Prostate gland (tissue), 2 donors: Measurements from ENCODE around the gene TEX38. TPM values are rescaled to one million over a fixed set of nuclear protein-coding genes. Genes with fewer than 3 reads are reported as not detected.
"Not testable (repeated sequence)": the region's sequence is repeated elsewhere in the genome, so short reads cannot be mapped to it uniquely, and the experiment has no call there.

Experiments
- DNase-seq: peaks from one replicate; pipeline ENCODE4 v3.0.0-alpha.2; 2019; ENCODE audit warnings: low spot score
- H3K27ac ChIP-seq, 2 donors: fragments of 200-600 bp; sonication (generic); 2 replicates each; pipeline ENCODE4 v1.5.1; 2017 to 2019
- H3K27me3 ChIP-seq: fragments of 200-600 bp; sonication (generic); replicated peaks from 2 replicates; pipeline ENCODE4 v1.5.1; 2019; ENCODE audit not compliant: insufficient read depth
- H3K36me3 ChIP-seq, 2 donors: fragments of 200-600 bp; sonication (generic); 1 replicate in 1 of 2; 2 replicates in 1 of 2; pipeline versions ENCODE4 v1.5.1 to v1.8.1; 2017 to 2019
- H3K4me1 ChIP-seq: fragments of 200-600 bp; sonication (generic); replicated peaks from 2 replicates; pipeline ENCODE4 v1.5.1; 2019
- H3K4me3 ChIP-seq, 2 donors: fragments of 200-600 bp; sonication (generic); 2 replicates each; pipeline ENCODE4 v1.5.1; 2017 to 2019
- H3K9me3 ChIP-seq: fragments of 200-600 bp; sonication (generic); 2 replicates; pipeline ENCODE4 v1.5.1; 2017
- CTCF ChIP-seq, 4 experiments: fragments of 200-600 bp in 2 of 4; fragments of 450-650 bp in 2 of 4; sonication (generic) in 2 of 4; IDR thresholded peaks; 1 replicate in 3 of 4; 2 replicates in 1 of 4; pipeline ENCODE4 v1.5.1; 2016 to 2019; ENCODE audit warnings: antibody characterized with exemption in 4 of 4, mild to moderate bottlenecking in 2 of 4, moderate library complexity in 2 of 4
- POLR2A ChIP-seq: fragments of 450-650 bp; IDR thresholded peaks from one replicate; pipeline ENCODE4 v1.6.1; 2016; ENCODE audit warnings: antibody characterized with exemption, mild to moderate bottlenecking
- POLR2AphosphoS5 ChIP-seq: sonication (generic); formaldehyde crosslinking; IDR thresholded peaks from one replicate; pipeline ENCODE4 v1.6.1; 2017; ENCODE audit warnings: antibody characterized with exemption
- WGBS: methylation state at CpG from one replicate; pipeline ENCODE4 v1.1.5; 2018; 5-methylcytosine and 5-hydroxymethylcytosine counted together
- intact Hi-C: fragments of 100-400 bp; cut with DNase I; formaldehyde crosslinking; loops from one replicate; pipeline ENCODE4 v1.14.2; 2022
- total RNA-seq, 2 donors: library from RNA; depleted of rRNA; stranded (reverse); fragments of >200 nt; gene quantifications; one replicate each; pipeline ENCODE4 v1.1.0, GENCODE V29; 2016

TEX38 gene
- total RNA-seq, 2 donors from 2014 or later, result 30.6 TPM; not detected in 1

- Histone ChIP-seq H3K9me3 (no peaks in the 10 kb centered on the region), H3K4me3 (no peak overlapping the region), H3K4me1 (peaks cover 13% of the 10 kb centered on the region), H3K27ac (no peak overlapping the region), H3K27me3 (no peaks in the 10 kb centered on the region), H3K36me3 (no peaks in the 10 kb centered on the region)
- TF ChIP-seq POLR2A, result no peak
- TF ChIP-seq CTCF (IDR thresholded peaks at IDR 0.05), result no peak
- no peak for TF ChIP-seq POLR2AphosphoS5
- 56% methylated on average over 6 of the region's 6 CpGs for WGBS
- no peak for DNase-seq
- intact Hi-C loops, result loop anchor here (5.0 kb wide), 1 partner anchor 80 kb away; no protein-coding TSS in a partner anchor
Observed at GRCh38 chr1:46691997-46692790, 20.5 kb downstream of the TEX38 start.

DNA sequence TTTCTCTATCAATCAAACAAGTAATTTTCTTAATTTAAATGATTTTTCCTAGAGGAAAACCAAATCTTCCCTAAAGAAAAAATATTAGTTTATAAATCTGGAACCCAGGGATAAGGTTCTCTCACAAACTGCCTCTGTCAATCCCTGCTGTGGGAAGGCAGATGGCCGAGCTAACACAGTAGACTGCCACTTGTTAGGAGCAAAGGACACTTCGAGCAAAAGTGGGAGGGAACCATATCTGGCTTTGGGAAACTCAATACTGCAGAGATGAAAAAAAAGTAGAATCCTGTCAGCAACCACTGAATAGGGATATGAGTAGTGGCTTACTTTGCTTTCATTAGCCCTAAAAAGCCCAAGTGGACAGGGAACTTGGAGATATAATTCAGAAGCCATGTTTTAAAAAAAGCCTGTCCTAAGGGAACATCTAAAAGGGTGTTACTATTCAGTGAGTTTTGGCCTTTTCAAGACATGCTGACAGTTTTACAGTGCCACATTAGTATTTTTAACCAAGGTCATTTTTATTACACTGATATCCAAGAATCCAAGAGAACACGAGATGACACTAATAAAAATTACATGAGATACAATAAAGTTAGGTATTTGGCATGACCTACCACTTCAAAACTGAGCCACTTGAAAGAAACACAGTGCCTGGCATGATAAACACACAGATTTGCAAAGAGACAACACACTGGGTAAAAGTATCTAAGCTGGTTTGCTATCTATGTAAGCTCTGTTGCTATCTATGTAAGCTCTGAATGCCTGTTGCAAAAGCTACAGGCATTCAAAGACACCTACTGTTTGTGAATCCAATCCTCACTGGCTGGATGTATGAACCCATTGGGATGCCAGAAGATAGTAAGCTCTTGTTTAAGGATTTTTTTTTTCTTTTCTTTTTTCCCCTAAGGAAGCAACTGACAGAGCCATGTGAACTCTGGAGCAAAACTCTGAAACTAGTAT lies 21.4 kb downstream of the TEX38 start:
- Histone ChIP-seq H3K4me3 (no peak overlapping the region), H3K4me1 (peaks cover 7% of the 10 kb centered on the region), H3K9me3 (no peaks in the 10 kb centered on the region), H3K27me3 (no peaks in the 10 kb centered on the region), H3K36me3 (no peaks in the 10 kb centered on the region), H3K27ac (no peak overlapping the region)
- WGBS, result 23% methylated on average over 3 of the region's 3 CpGs
- DNase-seq, result no peak
- TF ChIP-seq POLR2A (no peak), POLR2AphosphoS5 (peak; percentile 48), CTCF (IDR thresholded peaks at IDR 0.05) (no peak)
- intact Hi-C loops, result loop anchor here (5.0 kb wide), 1 partner anchor 81 kb away; no protein-coding TSS in a partner anchor

DNA sequence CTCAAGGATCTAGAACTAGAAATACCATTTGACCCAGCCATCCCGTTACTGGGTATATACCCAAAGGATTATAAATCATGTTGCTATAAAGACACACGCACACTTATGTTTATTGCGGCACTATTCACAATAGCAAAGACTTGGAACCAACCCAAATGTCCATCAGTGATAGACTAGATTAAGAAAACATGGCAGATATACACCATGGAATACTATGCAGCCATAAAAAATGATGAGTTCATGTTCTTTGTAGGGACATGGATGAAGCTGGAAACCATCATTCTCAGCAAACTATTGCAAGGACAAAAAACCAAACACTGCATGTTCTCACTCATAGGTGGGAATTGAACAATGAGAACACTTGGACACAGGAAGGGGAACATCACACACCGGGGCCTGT lies 23.0 kb downstream of the TEX38 start:
- not testable (repeated sequence) for H3K4me1 ChIP-seq, H3K9me3 ChIP-seq, H3K27me3 ChIP-seq, H3K4me3 ChIP-seq, DNase-seq, H3K36me3 ChIP-seq, H3K27ac ChIP-seq
- intact Hi-C loops, result loop anchor here (5.0 kb wide), 1 partner anchor 82 kb away; no protein-coding TSS in a partner anchor
- WGBS, result 98% methylated on average over 4 of the region's 4 CpGs

GRCh38 chr1:46697053-46697452 lies 25.4 kb downstream of the TEX38 start:
- TF ChIP-seq CTCF (IDR thresholded peaks at IDR 0.05), result no peak
- TF ChIP-seq POLR2A, result no peak
- Histone ChIP-seq H3K4me1 (peaks cover 7% of the 10 kb centered on the region), H3K4me3 (no peak overlapping the region), H3K36me3 (no peaks in the 10 kb centered on the region), H3K9me3 (no peaks in the 10 kb centered on the region), H3K27ac (no peak overlapping the region), H3K27me3 (no peaks in the 10 kb centered on the region)
- intact Hi-C loops, result no loop called here
- 97% methylated on average over 2 of the region's 2 CpGs for WGBS
- DNase-seq, result no peak

DNA sequence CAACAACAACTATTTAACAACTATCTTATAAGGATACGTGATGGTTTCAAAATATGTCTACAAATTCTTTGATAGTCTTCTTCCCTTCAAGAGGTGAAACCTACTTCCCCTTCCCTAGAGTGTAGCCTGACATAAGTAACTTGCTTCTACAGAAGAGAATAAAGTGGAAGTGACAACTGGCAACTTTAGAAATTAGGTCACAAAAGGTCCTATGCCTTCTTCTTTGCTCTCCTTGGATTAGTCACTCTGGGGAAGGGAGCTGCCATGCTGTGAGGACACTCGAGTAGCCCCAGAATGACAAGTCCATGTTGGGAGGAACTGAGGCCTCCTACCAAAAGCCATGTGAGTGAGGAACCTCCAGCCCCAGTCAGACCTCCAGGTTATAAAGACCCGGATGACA lies 28.0 kb downstream of the TEX38 start:
- H3K27me3 ChIP-seq, result no peaks in the 10 kb centered on the region
- intact Hi-C loops, result no loop called here
- no peaks in the 10 kb centered on the region for H3K9me3 ChIP-seq
- WGBS, result 68% methylated on average over 3 of the region's 3 CpGs
- H3K4me3 ChIP-seq, result no peak overlapping the region
- TF ChIP-seq POLR2A, result no peak
- no peaks in the 10 kb centered on the region for H3K4me1 ChIP-seq
- no peaks in the 10 kb centered on the region for H3K36me3 ChIP-seq
- no peak overlapping the region for H3K27ac ChIP-seq
- DNase-seq, result no peak
